Fibroblast of skin of abdomen (primary cell): ENCODE results near the gene CXXC1.
"Not testable (repeated sequence)": the region's sequence is repeated elsewhere in the genome, so short reads cannot be mapped to it uniquely, and the experiment has no call there.

Experiments used
- DNase-seq: peaks from one replicate; pipeline ENCODE4 v3.0.0-alpha.2; 2013

Gene CXXC1

GRCh38 chr18:50274044-50274442 lies 13.4 kb downstream of the CXXC1 start:
- DNase-seq, result no peak

- no peak for DNase-seq
Measured at GRCh38 chr18:50273203-50274043, 14.1 kb downstream of the CXXC1 start.

GRCh38 chr18:50272568-50272967 lies 14.9 kb downstream of the CXXC1 start:
- no peak for DNase-seq

GRCh38 chr18:50268022-50268747 lies 19.3 kb downstream of the CXXC1 start:
- peak; percentile 53 for DNase-seq

- DNase-seq, result peak; percentile 88
Measured at GRCh38 chr18:50266248-50266704, 21.2 kb downstream of the CXXC1 start, which contains the start of gene CFAP53. CFAP53 (minus strand) TSS chr18:50266495; CDS start chr18:50266404, 91 bp downstream.

GRCh38 chr18:50262977-50263376 lies 24.5 kb downstream of the CXXC1 start:
- no peak for DNase-seq

GRCh38 chr18:50250935-50251334 lies 36.6 kb downstream of the CXXC1 start:
- DNase-seq, result no peak

GRCh38 chr18:50249576-50249975 lies 37.9 kb downstream of the CXXC1 start:
- DNase-seq, result no peak

GRCh38 chr18:50247561-50247960 lies 39.9 kb downstream of the CXXC1 start:
- no peak for DNase-seq

- DNase-seq, result not testable (repeated sequence)
Measured at GRCh38 chr18:50241768-50242167, 45.7 kb downstream of the CXXC1 start.

GRCh38 chr18:50240080-50240563 lies 47.4 kb downstream of the CXXC1 start:
- no peak for DNase-seq

GRCh38 chr18:50232419-50232818 lies 55.1 kb downstream of the CXXC1 start:
- DNase-seq, result no peak
